BLaER1 treated with 17β-estradiol and CSF1 and Interleukin-3, amounts not matched to agents 10 nM and 100 nM (cell line): Measurements from ENCODE around the gene COIL.
"Not testable (repeated sequence)": the region's sequence is repeated elsewhere in the genome, so short reads cannot be mapped to it uniquely, and the experiment has no call there.

Experiments used
- H3K27ac ChIP-seq, 11 experiments: shearing (Covaris generic); formaldehyde crosslinking; 2 replicates each; pipeline ENCODE4 v1.8.1; 2022
- H3K27me3 ChIP-seq, 11 experiments: shearing (Covaris generic); formaldehyde crosslinking; 2 replicates each; pipeline ENCODE4 v1.8.1; 2022
- H3K36me3 ChIP-seq, 11 experiments: shearing (Covaris generic); formaldehyde crosslinking; 2 replicates each; pipeline ENCODE4 v1.8.1; 2022
- H3K4me1 ChIP-seq, 10 experiments: shearing (Covaris generic); formaldehyde crosslinking; 2 replicates each; pipeline ENCODE4 v1.8.1; 2022
- H3K4me2 ChIP-seq, 11 experiments: shearing (Covaris generic); formaldehyde crosslinking; 2 replicates each; pipeline ENCODE4 v1.8.1; 2022
- H3K4me3 ChIP-seq, 10 experiments: shearing (Covaris generic); formaldehyde crosslinking; 2 replicates each; pipeline ENCODE4 v1.8.1; 2022
- H3K9ac ChIP-seq, 11 experiments: shearing (Covaris generic); formaldehyde crosslinking; 2 replicates each; pipeline ENCODE4 v1.8.1; 2022
- H3K9me3 ChIP-seq, 11 experiments: shearing (Covaris generic); formaldehyde crosslinking; replicated peaks in 1 of 11; 2 replicates each; pipeline ENCODE4 v1.8.1; 2022
- H4K20me1 ChIP-seq, 11 experiments: shearing (Covaris generic); formaldehyde crosslinking; 2 replicates each; pipeline ENCODE4 v1.8.1; 2022
- Cebpa-rat ChIP-seq, 11 experiments: shearing (Covaris generic); IDR thresholded peaks; 2 replicates each; pipeline ENCODE4 v1.8.1; 2022

COIL gene

GRCh38 chr17:56947741-56948140, 13.1 kb downstream of the COIL start:
- Histone ChIP-seq H3K27me3 (no peaks in the 10 kb centered on the region), H3K9ac (no peak overlapping the region), H3K4me2 (no peak overlapping the region), H3K36me3 (peaks cover 84 to 100% (median 99%) of the 10 kb centered on the region in 11 experiments), H3K4me3 (no peak overlapping the region), H3K9me3 (no peaks in the 10 kb centered on the region), H4K20me1 (peaks cover 0 to 27% (median 16%) of the 10 kb centered on the region in 11 experiments; a peak in 14 of 22 replicates), H3K4me1 (peaks cover 0 to 5% (median 0%) of the 10 kb centered on the region in 10 experiments; a peak in 4 of 20 replicates), H3K27ac (no peak overlapping the region)
- TF ChIP-seq Cebpa-rat (IDR thresholded peaks at IDR 0.05): no peak

GRCh38 chr17:56945938-56946505, 14.8 kb downstream of the COIL start:
- H3K36me3 ChIP-seq: peaks cover 93 to 100% (median 99%) of the 10 kb centered on the region in 11 experiments
- H4K20me1 ChIP-seq: peaks cover 0 to 23% (median 4%) of the 10 kb centered on the region in 11 experiments; a peak in 9 of 22 replicates
- no peaks in the 10 kb centered on the region for H3K9me3 ChIP-seq
- peaks cover 0 to 5% (median 0%) of the 10 kb centered on the region in 10 experiments; a peak in 4 of 20 replicates for H3K4me1 ChIP-seq
- H3K9ac ChIP-seq: no peak overlapping the region
- H3K27me3 ChIP-seq: no peaks in the 10 kb centered on the region
- no peak for TF ChIP-seq Cebpa-rat (IDR thresholded peaks at IDR 0.05)
- H3K4me3 ChIP-seq: no peak overlapping the region
- no peak overlapping the region for H3K4me2 ChIP-seq
- no peak overlapping the region for H3K27ac ChIP-seq

GRCh38 chr17:56943505-56944125, 17.2 kb downstream of the COIL start:
- Histone ChIP-seq H3K9me3 (no peaks in the 10 kb centered on the region), H3K4me3 (no peak overlapping the region), H3K9ac (no peak overlapping the region), H3K27me3 (no peaks in the 10 kb centered on the region), H3K4me2 (no peak overlapping the region), H4K20me1 (peaks cover 0 to 26% (median 0%) of the 10 kb centered on the region in 11 experiments; a peak in 3 of 22 replicates), H3K27ac (no peak overlapping the region), H3K4me1 (peaks cover 0 to 5% (median 0%) of the 10 kb centered on the region in 10 experiments; a peak in 4 of 20 replicates), H3K36me3 (peaks cover 91 to 99% (median 97%) of the 10 kb centered on the region in 11 experiments)
- peak in 3 of 11 experiments; percentile 46 to 78 (median 58); a peak in 4 of 22 replicates for TF ChIP-seq Cebpa-rat (IDR thresholded peaks at IDR 0.05)

- H3K4me2 ChIP-seq: no peak overlapping the region
- H4K20me1 ChIP-seq: peaks cover 0 to 21% (median 0%) of the 10 kb centered on the region in 11 experiments; a peak in 2 of 22 replicates
- H3K27ac ChIP-seq: no peak overlapping the region
- H3K4me3 ChIP-seq: no peak overlapping the region
- TF ChIP-seq Cebpa-rat (IDR thresholded peaks at IDR 0.05): no peak
- H3K9me3 ChIP-seq: peaks cover 0 to 10% (median 2%) of the 10 kb centered on the region in 11 experiments; a peak in 9 of 22 replicates
- no peak overlapping the region for H3K9ac ChIP-seq
- peaks cover 94 to 100% (median 98%) of the 10 kb centered on the region in 11 experiments for H3K36me3 ChIP-seq
- H3K4me1 ChIP-seq: peaks cover 0 to 13% (median 0%) of the 10 kb centered on the region in 10 experiments; a peak in 5 of 20 replicates
- no peaks in the 10 kb centered on the region for H3K27me3 ChIP-seq
Measured at GRCh38 chr17:56939869-56940484, 20.9 kb downstream of the COIL start.

- not testable (repeated sequence) for H3K27ac ChIP-seq, H3K27me3 ChIP-seq, H3K4me3 ChIP-seq, H3K4me2 ChIP-seq, H3K9ac ChIP-seq
- H3K36me3 ChIP-seq: peaks cover 94 to 100% (median 98%) of the 10 kb centered on the region in 11 experiments
- H3K9me3 ChIP-seq: peaks cover 6 to 28% (median 20%) of the 10 kb centered on the region in 11 experiments; a peak in 21 of 22 replicates
- peaks cover 0 to 14% (median 0%) of the 10 kb centered on the region in 11 experiments; a peak in 2 of 22 replicates for H4K20me1 ChIP-seq
- H3K4me1 ChIP-seq: peaks cover 0 to 13% (median 0%) of the 10 kb centered on the region in 10 experiments; a peak in 4 of 20 replicates
Measured at GRCh38 chr17:56938206-56938605, 22.6 kb downstream of the COIL start.

- H3K9me3 ChIP-seq: peaks cover 11 to 33% (median 25%) of the 10 kb centered on the region in 11 experiments
- H4K20me1 ChIP-seq: peaks cover 0 to 14% (median 0%) of the 10 kb centered on the region in 11 experiments; a peak in 2 of 22 replicates
- H3K36me3 ChIP-seq: peaks cover 94 to 100% (median 99%) of the 10 kb centered on the region in 11 experiments
- H3K27me3 ChIP-seq: no peaks in the 10 kb centered on the region
- H3K4me1 ChIP-seq: peaks cover 0 to 13% (median 0%) of the 10 kb centered on the region in 10 experiments; a peak in 4 of 20 replicates
- no peak overlapping the region for H3K9ac ChIP-seq
- no peak overlapping the region for H3K4me2 ChIP-seq
- no peak for TF ChIP-seq Cebpa-rat (IDR thresholded peaks at IDR 0.05)
- H3K27ac ChIP-seq: no peak overlapping the region
- no peak overlapping the region for H3K4me3 ChIP-seq
Measured at GRCh38 chr17:56937687-56938086, 23.2 kb downstream of the COIL start.

- Histone ChIP-seq H3K4me2 (no peak overlapping the region), H3K4me1 (peaks cover 0 to 13% (median 0%) of the 10 kb centered on the region in 10 experiments; a peak in 4 of 20 replicates), H4K20me1 (peaks cover 0 to 14% (median 0%) of the 10 kb centered on the region in 11 experiments; a peak in 2 of 22 replicates), H3K9me3 (peaks cover 20 to 42% (median 34%) of the 10 kb centered on the region in 11 experiments), H3K27ac (no peak overlapping the region), H3K27me3 (no peaks in the 10 kb centered on the region), H3K36me3 (peaks cover 94 to 100% (median 98%) of the 10 kb centered on the region in 11 experiments), H3K4me3 (no peak overlapping the region), H3K9ac (no peak overlapping the region)
- TF ChIP-seq Cebpa-rat (IDR thresholded peaks at IDR 0.05): no peak
Measured at GRCh38 chr17:56936697-56937322, 24.0 kb downstream of the COIL start.

- H3K4me3 ChIP-seq: no peak overlapping the region
- H3K4me1 ChIP-seq: peaks cover 0 to 13% (median 0%) of the 10 kb centered on the region in 10 experiments; a peak in 4 of 20 replicates
- peaks cover 0 to 10% (median 0%) of the 10 kb centered on the region in 11 experiments; a peak in 2 of 22 replicates for H4K20me1 ChIP-seq
- H3K27ac ChIP-seq: no peak overlapping the region
- no peak overlapping the region for H3K4me2 ChIP-seq
- H3K9me3 ChIP-seq: peaks cover 34 to 55% (median 47%) of the 10 kb centered on the region in 11 experiments
- no peak for TF ChIP-seq Cebpa-rat (IDR thresholded peaks at IDR 0.05)
- peaks cover 80 to 94% (median 87%) of the 10 kb centered on the region in 11 experiments for H3K36me3 ChIP-seq
- no peaks in the 10 kb centered on the region for H3K27me3 ChIP-seq
- H3K9ac ChIP-seq: no peak overlapping the region
Measured at GRCh38 chr17:56935461-56935860, 25.4 kb downstream of the COIL start.
